Liver (tissue), 3 donors: ENCODE measurements around the gene ZNF473.

Experiments used
- ATF3 ChIP-seq: IDR thresholded peaks from 2 replicates; pipeline ENCODE4 v1.6.1; 2016; ENCODE audit warnings: antibody characterized with exemption
- CTCF ChIP-seq: fragments of 150-350 bp; IDR thresholded peaks from 2 replicates; pipeline ENCODE4 v1.5.1; 2017; ENCODE audit warnings: improper control_type of control experiment, low read depth, low read length; ENCODE audit not compliant: missing input control
- EGR1 ChIP-seq, 2 donors: IDR thresholded peaks; 2 replicates each; pipeline ENCODE4 v1.6.1; 2016 to 2018; ENCODE audit warnings: antibody characterized with exemption in 2 of 2, low read depth in 2 of 2
- FOXA1 ChIP-seq: IDR thresholded peaks from 2 replicates; pipeline ENCODE4 v1.6.1; 2016; ENCODE audit warnings: antibody characterized with exemption
- GABPA ChIP-seq, 2 donors: IDR thresholded peaks in 1 of 2; conservative IDR thresholded peaks in 1 of 2; 2 replicates each; pipeline ENCODE4 v1.6.1; 2016; ENCODE audit warnings: antibody characterized with exemption in 2 of 2, mild to moderate bottlenecking in 1 of 2, moderate library complexity in 1 of 2
- HNF4A ChIP-seq, 2 donors: conservative IDR thresholded peaks; 2 replicates each; pipeline ENCODE4 v1.6.1; 2016; ENCODE audit warnings: antibody characterized with exemption in 2 of 2, mild to moderate bottlenecking in 2 of 2
- JUND ChIP-seq, 2 donors: IDR thresholded peaks; 2 replicates each; pipeline ENCODE4 v1.6.1; 2016; ENCODE audit warnings: antibody characterized with exemption in 2 of 2
- MAX ChIP-seq: IDR thresholded peaks from 2 replicates; pipeline ENCODE4 v1.6.1; 2016; ENCODE audit warnings: antibody characterized with exemption
- RAD21 ChIP-seq, 2 donors: IDR thresholded peaks; 2 replicates each; pipeline ENCODE4 v1.6.1; 2016; ENCODE audit warnings: antibody characterized with exemption in 2 of 2, mild to moderate bottlenecking in 2 of 2
- REST ChIP-seq: IDR thresholded peaks from 2 replicates; pipeline ENCODE4 v1.6.1; 2016; ENCODE audit warnings: antibody characterized with exemption, mild to moderate bottlenecking
- RXRA ChIP-seq, 2 donors: IDR thresholded peaks; 2 replicates each; pipeline ENCODE4 v1.6.1; 2017 to 2018; ENCODE audit warnings: antibody characterized with exemption in 2 of 2, mild to moderate bottlenecking in 1 of 2
- SP1 ChIP-seq: IDR thresholded peaks from 2 replicates; pipeline ENCODE4 v1.6.1; 2018; ENCODE audit warnings: antibody characterized with exemption, mild to moderate bottlenecking
- TAF1 ChIP-seq: conservative IDR thresholded peaks from 2 replicates; pipeline ENCODE4 v1.6.1; 2016; ENCODE audit warnings: antibody characterized with exemption, mild to moderate bottlenecking
- YY1 ChIP-seq: IDR thresholded peaks from 2 replicates; pipeline ENCODE4 v1.6.1; 2016; ENCODE audit warnings: antibody characterized with exemption, mild to moderate bottlenecking
- donor health status: healthy.
- donor health status: healthy.

GRCh38 chr19:50061650-50062049 lies 35.8 kb downstream of the ZNF473 start:
- TF ChIP-seq REST (no peak), RXRA (IDR thresholded peaks at IDR 0.05) (no peak), CTCF (no peak), FOXA1 (no peak), MAX (no peak), RAD21 (IDR thresholded peaks at IDR 0.05) (no peak), JUND (IDR thresholded peaks at IDR 0.05) (no peak), TAF1 (no peak), GABPA (IDR thresholded peaks at IDR 0.05 in 1 of 2, conservative IDR thresholded peaks at IDR 0.05 in 1 of 2) (no peak), HNF4A (conservative IDR thresholded peaks at IDR 0.05) (no peak), SP1 (no peak), ATF3 (no peak), YY1 (no peak), EGR1 (IDR thresholded peaks at IDR 0.05; ENCODE audit: low read depth in 2 of 2) (no peak)
